DMS114 treated with DMSO at 0.1 percent for 48 hours (cell line): Measurements from ENCODE around the gene EPS8.
"Not testable (repeated sequence)": the region's sequence is repeated elsewhere in the genome, so short reads cannot be mapped to it uniquely, and the experiment has no call there.

ENCODE experiments used
- DNase-seq: peaks from one replicate; lab custom pipeline; 2025; ENCODE audit not compliant: unreplicated experiment; lab: John Stamatoyannopoulos, UW

The EPS8 gene

GRCh38 chr12:15662303-15662980 is 126.7 kb downstream of the EPS8 start:
- DNase-seq, result no peak

- DNase-seq, result no peak
Observed at GRCh38 chr12:15651371-15651770, 137.8 kb downstream of the EPS8 start.

GRCh38 chr12:15650399-15651128 is 138.6 kb downstream of the EPS8 start:
- DNase-seq, result no peak

- DNase-seq, result no peak
Observed at GRCh38 chr12:15649347-15649746, 139.8 kb downstream of the EPS8 start.

GRCh38 chr12:15648558-15648957 is 140.6 kb downstream of the EPS8 start:
- no peak for DNase-seq

- no peak for DNase-seq
Observed at GRCh38 chr12:15646581-15646980, 142.6 kb downstream of the EPS8 start.

GRCh38 chr12:15644700-15645099 is 144.5 kb downstream of the EPS8 start:
- no peak for DNase-seq

- no peak for DNase-seq
Observed at GRCh38 chr12:15638231-15638630, 151.0 kb downstream of the EPS8 start.

GRCh38 chr12:15636060-15636890 is 152.9 kb downstream of the EPS8 start:
- DNase-seq, result no peak

- no peak for DNase-seq
Observed at GRCh38 chr12:15634010-15634683, 155.0 kb downstream of the EPS8 start.

- DNase-seq, result no peak
Observed at GRCh38 chr12:15633201-15633600, 156.0 kb downstream of the EPS8 start.

GRCh38 chr12:15632708-15633107 is 156.5 kb downstream of the EPS8 start:
- no peak for DNase-seq

- DNase-seq, result no peak
Observed at GRCh38 chr12:15631007-15631715, 158.0 kb downstream of the EPS8 start.

- DNase-seq, result no peak
Observed at GRCh38 chr12:15629761-15630160, 159.4 kb downstream of the EPS8 start.

- no peak for DNase-seq
Observed at GRCh38 chr12:15629108-15629507, 160.1 kb downstream of the EPS8 start.

- no peak for DNase-seq
Observed at GRCh38 chr12:15627995-15628945, 160.9 kb downstream of the EPS8 start.

GRCh38 chr12:15625075-15625474 is 164.1 kb downstream of the EPS8 start:
- no peak for DNase-seq

GRCh38 chr12:15620741-15621539 is 168.2 kb downstream of the EPS8 start:
- no peak for DNase-seq

GRCh38 chr12:15616495-15616894 is 172.7 kb downstream of the EPS8 start:
- DNase-seq, result not testable (repeated sequence)
